CD8-positive, alpha-beta memory T cell (primary cell): Measurements from ENCODE around the gene SORD. TPM values are rescaled to one million over a fixed set of nuclear protein-coding genes. Genes with fewer than 3 reads are reported as not detected.
"Not testable (repeated sequence)": the region's sequence is repeated elsewhere in the genome, so short reads cannot be mapped to it uniquely, and the experiment has no call there.

ENCODE experiments used
- CTCF ChIA-PET: fragments of 350-600 bp; sonication (Branson Sonifier 250); formaldehyde crosslinking; loops from one replicate; lab custom pipeline; 2021; ENCODE audit warnings: antibody characterized with exemption; lab: Charles Lee
- POLR2A ChIA-PET: fragments of 350-600 bp; sonication (Branson Sonifier 250); formaldehyde crosslinking; loops from one replicate; lab custom pipeline; 2021; ENCODE audit warnings: antibody characterized with exemption; lab: Charles Lee
- DNase-seq, 5 donors: peaks; one replicate each; pipeline versions ENCODE4 v3.0.0 to v3.0.0-alpha.2; 2020 to 2022; ENCODE audit warnings: mixed read lengths in 1 of 5
- H3K27ac ChIP-seq: one replicate; pipeline ENCODE4 v1.7.0; 2013; ENCODE audit warnings: low read depth, mild to moderate bottlenecking, low read length, moderate library complexity
- H3K27me3 ChIP-seq: 2 replicates; pipeline ENCODE4 v1.7.0; 2013; ENCODE audit warnings: low read length, mild to moderate bottlenecking; ENCODE audit not compliant: insufficient read depth, poor library complexity, severe bottlenecking
- H3K36me3 ChIP-seq: 2 replicates; pipeline ENCODE4 v1.7.0; 2013; ENCODE audit warnings: mild to moderate bottlenecking, low read length, moderate library complexity; ENCODE audit not compliant: insufficient read depth
- H3K4me1 ChIP-seq: 2 replicates; pipeline ENCODE4 v1.7.0; 2013; ENCODE audit warnings: mild to moderate bottlenecking, low read length, moderate library complexity; ENCODE audit not compliant: insufficient read depth
- H3K4me3 ChIP-seq: 2 replicates; pipeline ENCODE4 v1.7.0; 2013; ENCODE audit warnings: mild to moderate bottlenecking, low read length
- H3K9me3 ChIP-seq: 2 replicates; pipeline ENCODE4 v1.7.0; 2013; ENCODE audit warnings: mild to moderate bottlenecking, low read length
- H3K27ac Mint-ChIP-seq, 8 donors: one replicate each; pipeline ENCODE4 v1.8.0; 2020 to 2021; ENCODE audit warnings: mixed read lengths in 8 of 8, mild to moderate bottlenecking in 6 of 8, inconsistent platforms in 3 of 8, moderate library complexity in 3 of 8
- H3K27me3 Mint-ChIP-seq, 2 donors: one replicate each; pipeline ENCODE4 v1.8.0; 2020 to 2021; ENCODE audit warnings: mixed read lengths in 2 of 2, mild to moderate bottlenecking in 1 of 2, moderate library complexity in 1 of 2
- H3K36me3 Mint-ChIP-seq, 3 donors: one replicate each; pipeline ENCODE4 v1.8.0; 2020 to 2021; ENCODE audit warnings: mixed read lengths in 3 of 3, inconsistent platforms in 1 of 3, mild to moderate bottlenecking in 1 of 3
- H3K4me1 Mint-ChIP-seq, 3 donors: one replicate each; pipeline ENCODE4 v1.8.0; 2020 to 2021; ENCODE audit warnings: mixed read lengths in 3 of 3, inconsistent platforms in 1 of 3, mild to moderate bottlenecking in 1 of 3
- H3K4me3 Mint-ChIP-seq, 7 donors: one replicate each; pipeline ENCODE4 v1.8.0; 2020 to 2021; ENCODE audit warnings: mixed read lengths in 7 of 7, mild to moderate bottlenecking in 6 of 7, moderate library complexity in 4 of 7, inconsistent platforms in 2 of 7
- H3K9me3 Mint-ChIP-seq, 5 donors: one replicate each; pipeline ENCODE4 v1.8.0; 2020 to 2022; ENCODE audit warnings: mixed read lengths in 5 of 5, mild to moderate bottlenecking in 3 of 5, moderate library complexity in 2 of 5, inconsistent platforms in 1 of 5
- polyA plus RNA-seq: library from polyadenylated mRNA; unstranded; fragments of 300-500 nt; fragmentation: Illumina TruSeq; gene quantifications from one replicate; pipeline ENCODE4 v1.2.3, GENCODE V29; 2021
- total RNA-seq, 2 experiments: library from RNA; stranded (reverse); gene quantifications; one replicate each; pipeline ENCODE4 v1.2.3, GENCODE V29; 2021

Gene SORD
- total and polyA plus RNA-seq, 3 experiments from 2014 or later, result 7.8 to 23.1 (median 23.0) TPM

- CTCF ChIA-PET, result interaction anchor here (1.3 to 1.8 kb wide), 3 partner anchors 9 to 459 kb away, joined by 3 to 7 read pairs (median 5); no protein-coding TSS in a partner anchor
- peaks cover 0 to 2% of the 10 kb centered on the region in 2 donors for H3K27me3 Mint-ChIP-seq
- H3K9me3 ChIP-seq, result no peaks in the 10 kb centered on the region
- peaks cover 6% of the 10 kb centered on the region for H3K4me1 ChIP-seq
- H3K36me3 ChIP-seq, result no peaks in the 10 kb centered on the region
- no peak overlapping the region for H3K4me3 ChIP-seq
- no peaks in the 10 kb centered on the region for H3K9me3 Mint-ChIP-seq
- H3K4me3 Mint-ChIP-seq, result no peak overlapping the region
- no peak overlapping the region for H3K27ac ChIP-seq
- no peaks in the 10 kb centered on the region for H3K27me3 ChIP-seq
- H3K4me1 Mint-ChIP-seq, result peaks cover 14 to 19% (median 19%) of the 10 kb centered on the region in 3 donors
- no peak for DNase-seq
- no peak overlapping the region for H3K27ac Mint-ChIP-seq
- peaks cover 0 to 3% (median 0%) of the 10 kb centered on the region in 3 donors for H3K36me3 Mint-ChIP-seq
- POLR2A ChIA-PET, result no interaction called here
Measured at GRCh38 chr15:45037936-45038335, 14.9 kb downstream of the SORD start.

GRCh38 chr15:45040396-45040795 lies 17.4 kb downstream of the SORD start:
- H3K27me3 ChIP-seq, H3K27ac Mint-ChIP-seq, H3K9me3 ChIP-seq, H3K36me3 ChIP-seq, POLR2A ChIA-PET, CTCF ChIA-PET, DNase-seq, H3K4me1 ChIP-seq, H3K27me3 Mint-ChIP-seq, H3K36me3 Mint-ChIP-seq, H3K27ac ChIP-seq, H3K4me3 ChIP-seq, H3K4me3 Mint-ChIP-seq, H3K9me3 Mint-ChIP-seq: not testable (repeated sequence)
- H3K4me1 Mint-ChIP-seq, result peaks cover 14 to 19% (median 19%) of the 10 kb centered on the region in 3 donors

GRCh38 chr15:45041538-45041937 lies 18.5 kb downstream of the SORD start:
- H3K4me3 Mint-ChIP-seq, DNase-seq, H3K4me3 ChIP-seq, H3K4me1 ChIP-seq, H3K9me3 Mint-ChIP-seq, H3K27ac Mint-ChIP-seq, H3K36me3 ChIP-seq, H3K27me3 ChIP-seq, H3K36me3 Mint-ChIP-seq, H3K27me3 Mint-ChIP-seq, H3K9me3 ChIP-seq, CTCF ChIA-PET, H3K27ac ChIP-seq, POLR2A ChIA-PET: not testable (repeated sequence)
- H3K4me1 Mint-ChIP-seq, result peaks cover 7 to 11% (median 10%) of the 10 kb centered on the region in 3 donors

- H3K27me3 Mint-ChIP-seq, POLR2A ChIA-PET, DNase-seq, H3K4me3 Mint-ChIP-seq, H3K27ac ChIP-seq, H3K36me3 Mint-ChIP-seq, H3K4me1 Mint-ChIP-seq, H3K36me3 ChIP-seq, H3K9me3 Mint-ChIP-seq, H3K9me3 ChIP-seq, H3K27me3 ChIP-seq, H3K4me1 ChIP-seq, CTCF ChIA-PET, H3K27ac Mint-ChIP-seq, H3K4me3 ChIP-seq: not testable (repeated sequence)
Measured at GRCh38 chr15:45042859-45043258, 19.9 kb downstream of the SORD start.

- H3K36me3 ChIP-seq, H3K4me3 ChIP-seq, H3K27ac ChIP-seq, DNase-seq, H3K4me1 ChIP-seq, H3K27me3 ChIP-seq, CTCF ChIA-PET, H3K9me3 ChIP-seq, H3K9me3 Mint-ChIP-seq, H3K27ac Mint-ChIP-seq, H3K27me3 Mint-ChIP-seq, H3K4me1 Mint-ChIP-seq, H3K4me3 Mint-ChIP-seq, POLR2A ChIA-PET: not testable (repeated sequence)
- peaks cover 7 to 14% (median 10%) of the 10 kb centered on the region in 3 donors for H3K36me3 Mint-ChIP-seq
Measured at GRCh38 chr15:45044270-45044669, 21.3 kb downstream of the SORD start.

GRCh38 chr15:45048449-45048793 lies 25.4 kb downstream of the SORD start:
- CTCF ChIA-PET, H3K27me3 ChIP-seq, H3K9me3 Mint-ChIP-seq, H3K36me3 ChIP-seq, H3K4me1 Mint-ChIP-seq, H3K27ac Mint-ChIP-seq, H3K4me1 ChIP-seq, H3K4me3 ChIP-seq, POLR2A ChIA-PET, H3K9me3 ChIP-seq, H3K27me3 Mint-ChIP-seq, DNase-seq, H3K4me3 Mint-ChIP-seq: not testable (repeated sequence)
- peak overlapping the region; percentile 72 for H3K27ac ChIP-seq
- H3K36me3 Mint-ChIP-seq, result peaks cover 16 to 45% (median 29%) of the 10 kb centered on the region in 3 donors

- no peaks in the 10 kb centered on the region for H3K4me1 ChIP-seq
- CTCF ChIA-PET, result no interaction called here
- POLR2A ChIA-PET, result no interaction called here
- Mint-ChIP-seq H3K9me3 (peaks cover 0 to 4% (median 2%) of the 10 kb centered on the region in 5 donors), H3K4me1 (no peaks in the 10 kb centered on the region), H3K27me3 (no peaks in the 10 kb centered on the region), H3K36me3 (peaks cover 16 to 45% (median 29%) of the 10 kb centered on the region in 3 donors), H3K27ac (no peak overlapping the region), H3K4me3 (no peak overlapping the region)
- H3K9me3 ChIP-seq, result no peaks in the 10 kb centered on the region
- H3K36me3 ChIP-seq, result no peaks in the 10 kb centered on the region
- no peak overlapping the region for H3K4me3 ChIP-seq
- H3K27ac ChIP-seq, result peak overlapping the region; percentile 72
- no peak for DNase-seq
- H3K27me3 ChIP-seq, result no peaks in the 10 kb centered on the region
Measured at GRCh38 chr15:45048794-45049631, 26.0 kb downstream of the SORD start.

- Histone ChIP-seq H3K27ac (no peak overlapping the region), H3K4me3 (no peak overlapping the region), H3K27me3 (no peaks in the 10 kb centered on the region), H3K4me1 (no peaks in the 10 kb centered on the region), H3K36me3 (no peaks in the 10 kb centered on the region), H3K9me3 (no peaks in the 10 kb centered on the region)
- POLR2A ChIA-PET, result no interaction called here
- Mint-ChIP-seq H3K4me3 (no peak overlapping the region), H3K4me1 (no peaks in the 10 kb centered on the region), H3K9me3 (peaks cover 0 to 4% (median 4%) of the 10 kb centered on the region in 5 donors), H3K36me3 (peaks cover 16 to 45% (median 25%) of the 10 kb centered on the region in 3 donors), H3K27me3 (no peaks in the 10 kb centered on the region), H3K27ac (no peak overlapping the region)
- CTCF ChIA-PET, result no interaction called here
- no peak for DNase-seq
Measured at GRCh38 chr15:45050587-45050986, 27.6 kb downstream of the SORD start.
